ENCODE measurements around the gene SLC44A3. TPM values are rescaled to one million over a fixed set of nuclear protein-coding genes. Genes with fewer than 3 reads are reported as not detected.

Gene SLC44A3
- total and polyA plus RNA-seq, 9 of the 15 experiments (the other 6 are each of a cell fraction or from before 2014, with no cell fraction given): not detected

DNA sequence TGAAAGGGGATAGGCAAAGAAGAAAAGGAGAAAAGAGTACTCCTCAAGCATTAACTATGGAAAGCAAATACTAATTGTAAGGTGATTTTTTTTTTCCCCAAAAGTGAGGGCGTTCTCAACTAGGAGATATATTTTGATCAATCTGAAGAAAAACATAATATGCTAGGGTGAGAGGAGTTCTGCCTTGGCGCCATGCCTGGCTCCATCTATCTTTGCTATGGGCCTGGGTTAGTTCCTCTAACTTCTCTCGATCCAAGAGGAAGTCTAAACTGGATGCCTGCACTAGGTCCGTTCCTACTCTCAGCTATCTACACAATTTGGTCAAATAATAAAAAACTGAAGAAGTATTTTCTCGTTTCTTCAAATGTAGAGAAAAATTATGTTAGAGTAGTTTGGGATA is 86.2 kb downstream of the SLC44A3 start:
- Histone ChIP-seq H2AFZ (ENCODE audit: low read depth, low read length) (no peak overlapping the region), H3K9me3 (replicated peaks; ENCODE audit: control insufficient read depth, insufficient read depth, low read depth, low read length) (no peaks in the 10 kb centered on the region), H3K36me3 (ENCODE audit: control insufficient read depth, insufficient read depth, low read length) (no peaks in the 10 kb centered on the region), H3K9me1 (ENCODE audit: control insufficient read depth, insufficient read depth, low read length) (no peaks in the 10 kb centered on the region), H3K4me2 (ENCODE audit: insufficient read depth, low read length) (no peak overlapping the region), H3K9ac (ENCODE audit: insufficient read depth in 1 of 2, low read depth in 2 of 2, low read length in 2 of 2) (no peak overlapping the region), H3K27me3 (ENCODE audit: control insufficient read depth in 2 of 2, insufficient read depth in 2 of 2, low read length in 2 of 2) (peaks cover 6 to 18% of the 10 kb centered on the region in 2 experiments; a peak in 3 of 5 replicates), H3K4me3 (no peak overlapping the region), H4K20me1 (replicated peaks; ENCODE audit: control insufficient read depth, insufficient read depth, low read length) (no peaks in the 10 kb centered on the region), H3K4me1 (replicated peaks in 1 of 2; ENCODE audit: control insufficient read depth in 2 of 2, insufficient read depth in 2 of 2, low read length in 2 of 2) (no peaks in the 10 kb centered on the region; a peak in 1 of 5 replicates), H3K79me2 (ENCODE audit: control insufficient read depth, insufficient read depth, low read length) (no peaks in the 10 kb centered on the region), H3K27ac (ENCODE audit: extremely low read depth, low read depth, low read length) (no peak overlapping the region)
- FAIRE-seq (no peak), ATAC-seq (no peak), DNase-seq (ENCODE audit: extremely low read depth in 1 of 4, low spot score in 3 of 4) (no peak)
- intact Hi-C loops (cut with micrococcal nuclease) (no loop called here), in situ Hi-C loops (cut with MboI) (no loop called here)
- TF ChIP-seq, protein P1, sequence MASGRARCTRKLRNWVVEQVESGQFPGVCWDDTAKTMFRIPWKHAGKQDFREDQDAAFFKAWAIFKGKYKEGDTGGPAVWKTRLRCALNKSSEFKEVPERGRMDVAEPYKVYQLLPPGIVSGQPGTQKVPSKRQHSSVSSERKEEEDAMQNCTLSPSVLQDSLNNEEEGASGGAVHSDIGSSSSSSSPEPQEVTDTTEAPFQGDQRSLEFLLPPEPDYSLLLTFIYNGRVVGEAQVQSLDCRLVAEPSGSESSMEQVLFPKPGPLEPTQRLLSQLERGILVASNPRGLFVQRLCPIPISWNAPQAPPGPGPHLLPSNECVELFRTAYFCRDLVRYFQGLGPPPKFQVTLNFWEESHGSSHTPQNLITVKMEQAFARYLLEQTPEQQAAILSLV (tag; IDR thresholded peaks at IDR 0.05): no peak
- CTCF ChIA-PET (ENCODE audit: low intra/inter-chr PET ratio): no interaction called here
- under 1% methylated on average over 5 of the region's 5 CpGs for WGBS (ENCODE audit: insufficient coverage, low coverage, missing lambda C conversion rate)
- no TSS peak for BruUV-seq (replicated peaks)
- POLR2A ChIA-PET: no interaction called here

DNA sequence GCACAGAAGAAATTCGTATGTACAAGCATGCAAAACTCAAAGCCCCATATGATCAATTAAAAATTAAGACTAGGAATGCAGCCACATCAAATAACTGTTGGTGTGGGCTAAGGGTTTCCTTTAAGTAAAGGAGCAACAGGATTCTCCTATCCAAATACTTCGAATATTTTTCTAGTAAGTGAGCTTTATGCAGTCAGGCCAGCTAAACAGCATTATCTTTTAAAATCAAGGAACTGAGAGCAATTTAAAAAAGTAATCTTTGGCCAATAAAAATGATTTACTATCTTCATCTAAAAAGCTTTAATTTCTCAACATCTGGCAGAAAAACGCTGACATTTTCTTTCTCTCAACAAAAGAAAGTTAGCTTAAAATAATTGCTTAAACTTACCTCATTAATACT is 87.0 kb downstream of the SLC44A3 start:
- no TSS peak for BruUV-seq (replicated peaks)
- ATAC-seq (no peak), DNase-seq (ENCODE audit: extremely low read depth in 1 of 4, low spot score in 3 of 4) (no peak), FAIRE-seq (no peak)
- POLR2A ChIA-PET: no interaction called here
- Histone ChIP-seq H3K9me3 (replicated peaks; ENCODE audit: control insufficient read depth, insufficient read depth, low read depth, low read length) (no peaks in the 10 kb centered on the region), H3K27me3 (ENCODE audit: control insufficient read depth in 2 of 2, insufficient read depth in 2 of 2, low read length in 2 of 2) (peaks cover 6 to 19% of the 10 kb centered on the region in 2 experiments; a peak in 3 of 5 replicates), H2AFZ (ENCODE audit: low read depth, low read length) (no peak overlapping the region), H3K9ac (ENCODE audit: insufficient read depth in 1 of 2, low read depth in 2 of 2, low read length in 2 of 2) (no peak overlapping the region), H3K4me1 (replicated peaks in 1 of 2; ENCODE audit: control insufficient read depth in 2 of 2, insufficient read depth in 2 of 2, low read length in 2 of 2) (no peaks in the 10 kb centered on the region; a peak in 1 of 5 replicates), H3K36me3 (ENCODE audit: control insufficient read depth, insufficient read depth, low read length) (no peaks in the 10 kb centered on the region), H4K20me1 (replicated peaks; ENCODE audit: control insufficient read depth, insufficient read depth, low read length) (no peaks in the 10 kb centered on the region), H3K4me2 (ENCODE audit: insufficient read depth, low read length) (no peak overlapping the region), H3K9me1 (ENCODE audit: control insufficient read depth, insufficient read depth, low read length) (no peaks in the 10 kb centered on the region), H3K27ac (ENCODE audit: extremely low read depth, low read depth, low read length) (no peak overlapping the region), H3K79me2 (ENCODE audit: control insufficient read depth, insufficient read depth, low read length) (no peaks in the 10 kb centered on the region), H3K4me3 (no peak overlapping the region)
- in situ Hi-C loops (cut with MboI): no loop called here
- intact Hi-C loops (cut with micrococcal nuclease): no loop called here
- TF ChIP-seq MYNN (IDR thresholded peaks at IDR 0.05): no peak
- TF ChIP-seq MYNN (CRISPR knock-in tag; IDR thresholded peaks at IDR 0.05): no peak
- 2% methylated on average over 3 of the region's 3 CpGs for WGBS (ENCODE audit: insufficient coverage, low coverage, missing lambda C conversion rate)
- CTCF ChIA-PET (ENCODE audit: low intra/inter-chr PET ratio): no interaction called here

All from K562 (cell line).